ENCODE data around the gene LRFN4.
A peak's percentile ranks its signal among the peaks of the same experiment; 100 is the strongest.

The LRFN4 gene

DNA sequence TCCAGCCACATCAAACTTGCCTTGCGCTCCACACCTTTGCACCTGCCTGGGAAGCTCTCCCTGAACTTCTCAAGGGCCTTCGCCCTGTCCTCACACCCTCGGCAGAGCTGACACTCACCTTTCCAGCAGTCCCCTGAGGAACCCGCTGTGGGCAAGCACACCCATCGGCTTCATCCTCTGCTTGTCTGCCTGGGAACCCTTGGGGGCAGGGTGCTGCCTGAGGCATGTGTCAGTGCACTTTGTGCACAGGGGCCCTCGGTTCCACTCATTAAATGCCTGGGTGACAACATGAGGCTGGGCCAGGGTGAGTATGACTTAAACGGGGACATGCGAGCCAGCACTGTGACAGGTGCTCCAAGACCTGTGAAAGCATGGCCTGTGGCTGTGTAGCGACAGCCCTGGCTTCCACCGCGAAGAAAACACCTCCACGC, 2.6 kb upstream of the LRFN4 start:
- Histone ChIP-seq H3K36me3 (ENCODE audit: control insufficient read depth, low read depth, low read length) (no peaks in the 10 kb centered on the region), H3K4me1 (ENCODE audit: control insufficient read depth, low read depth, low read length) (peaks cover 5% of the 10 kb centered on the region), H3K4me3 (ENCODE audit: low read length) (no peak overlapping the region), H3K27me3 (ENCODE audit: control insufficient read depth, insufficient read depth, low read length) (no peaks in the 10 kb centered on the region), H3K27ac (ENCODE audit: low read length) (no peak overlapping the region), H3K9ac (ENCODE audit: low read length) (no peak overlapping the region), H3K9me3 (ENCODE audit: control insufficient read depth, low read depth, low read length) (no peaks in the 10 kb centered on the region)

- Histone ChIP-seq H3K4me1 (ENCODE audit: control insufficient read depth, low read depth, low read length) (peaks cover 5% of the 10 kb centered on the region), H3K36me3 (ENCODE audit: control insufficient read depth, low read depth, low read length) (no peaks in the 10 kb centered on the region), H3K27ac (ENCODE audit: low read length) (no peak overlapping the region), H3K9ac (ENCODE audit: low read length) (no peak overlapping the region), H3K4me3 (ENCODE audit: low read length) (no peak overlapping the region), H3K27me3 (ENCODE audit: control insufficient read depth, insufficient read depth, low read length) (no peaks in the 10 kb centered on the region), H3K9me3 (ENCODE audit: control insufficient read depth, low read depth, low read length) (no peaks in the 10 kb centered on the region)
These were observed 2.1 kb upstream of the LRFN4 start for GRCh38 chr11:66854729-66855211.

GRCh38 chr11:66855574-66856495, 1.0 kb upstream of the LRFN4 start:
- Histone ChIP-seq H3K27ac (ENCODE audit: low read length) (peak overlapping the region; percentile 2), H3K27me3 (ENCODE audit: control insufficient read depth, insufficient read depth, low read length) (no peaks in the 10 kb centered on the region), H3K4me1 (ENCODE audit: control insufficient read depth, low read depth, low read length) (peaks cover 5% of the 10 kb centered on the region), H3K9ac (ENCODE audit: low read length) (peak overlapping the region; percentile 65), H3K36me3 (ENCODE audit: control insufficient read depth, low read depth, low read length) (no peaks in the 10 kb centered on the region), H3K4me3 (ENCODE audit: low read length) (peak overlapping the region; percentile 66), H3K9me3 (ENCODE audit: control insufficient read depth, low read depth, low read length) (no peaks in the 10 kb centered on the region)

GRCh38 chr11:66857234-66857926, 516 bp downstream of the LRFN4 start:
- H3K4me1 ChIP-seq (ENCODE audit: control insufficient read depth, low read depth, low read length), result peaks cover 5% of the 10 kb centered on the region
- H3K27me3 ChIP-seq (ENCODE audit: control insufficient read depth, insufficient read depth, low read length), result no peaks in the 10 kb centered on the region
- peak overlapping the region; percentile 58 for H3K9ac ChIP-seq (ENCODE audit: low read length)
- H3K9me3 ChIP-seq (ENCODE audit: control insufficient read depth, low read depth, low read length), result no peaks in the 10 kb centered on the region
- H3K4me3 ChIP-seq (ENCODE audit: low read length), result peak overlapping the region; percentile 58
- no peak overlapping the region for H3K27ac ChIP-seq (ENCODE audit: low read length)
- H3K36me3 ChIP-seq (ENCODE audit: control insufficient read depth, low read depth, low read length), result no peaks in the 10 kb centered on the region

DNA sequence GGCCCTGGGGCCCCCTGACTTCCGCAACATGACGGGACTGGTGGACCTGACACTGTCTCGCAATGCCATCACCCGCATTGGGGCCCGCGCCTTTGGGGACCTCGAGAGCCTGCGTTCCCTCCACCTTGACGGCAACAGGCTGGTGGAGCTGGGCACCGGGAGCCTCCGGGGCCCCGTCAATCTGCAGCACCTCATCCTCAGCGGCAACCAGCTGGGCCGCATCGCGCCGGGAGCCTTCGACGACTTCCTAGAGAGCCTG, 992 bp downstream of the LRFN4 start:
- no peak overlapping the region for H3K27ac ChIP-seq (ENCODE audit: low read length)
- H3K27me3 ChIP-seq (ENCODE audit: control insufficient read depth, insufficient read depth, low read length), result no peaks in the 10 kb centered on the region
- peak overlapping the region; percentile 58 for H3K4me3 ChIP-seq (ENCODE audit: low read length)
- H3K9ac ChIP-seq (ENCODE audit: low read length), result no peak overlapping the region
- H3K4me1 ChIP-seq (ENCODE audit: control insufficient read depth, low read depth, low read length), result peaks cover 5% of the 10 kb centered on the region
- no peaks in the 10 kb centered on the region for H3K9me3 ChIP-seq (ENCODE audit: control insufficient read depth, low read depth, low read length)
- no peaks in the 10 kb centered on the region for H3K36me3 ChIP-seq (ENCODE audit: control insufficient read depth, low read depth, low read length)

GRCh38 chr11:66858186-66858938, 1.5 kb downstream of the LRFN4 start:
- Histone ChIP-seq H3K9me3 (ENCODE audit: control insufficient read depth, low read depth, low read length) (no peaks in the 10 kb centered on the region), H3K4me1 (ENCODE audit: control insufficient read depth, low read depth, low read length) (peaks cover 5% of the 10 kb centered on the region), H3K27ac (ENCODE audit: low read length) (no peak overlapping the region), H3K36me3 (ENCODE audit: control insufficient read depth, low read depth, low read length) (no peaks in the 10 kb centered on the region), H3K4me3 (ENCODE audit: low read length) (no peak overlapping the region), H3K27me3 (ENCODE audit: control insufficient read depth, insufficient read depth, low read length) (no peaks in the 10 kb centered on the region), H3K9ac (ENCODE audit: low read length) (no peak overlapping the region)

DNA sequence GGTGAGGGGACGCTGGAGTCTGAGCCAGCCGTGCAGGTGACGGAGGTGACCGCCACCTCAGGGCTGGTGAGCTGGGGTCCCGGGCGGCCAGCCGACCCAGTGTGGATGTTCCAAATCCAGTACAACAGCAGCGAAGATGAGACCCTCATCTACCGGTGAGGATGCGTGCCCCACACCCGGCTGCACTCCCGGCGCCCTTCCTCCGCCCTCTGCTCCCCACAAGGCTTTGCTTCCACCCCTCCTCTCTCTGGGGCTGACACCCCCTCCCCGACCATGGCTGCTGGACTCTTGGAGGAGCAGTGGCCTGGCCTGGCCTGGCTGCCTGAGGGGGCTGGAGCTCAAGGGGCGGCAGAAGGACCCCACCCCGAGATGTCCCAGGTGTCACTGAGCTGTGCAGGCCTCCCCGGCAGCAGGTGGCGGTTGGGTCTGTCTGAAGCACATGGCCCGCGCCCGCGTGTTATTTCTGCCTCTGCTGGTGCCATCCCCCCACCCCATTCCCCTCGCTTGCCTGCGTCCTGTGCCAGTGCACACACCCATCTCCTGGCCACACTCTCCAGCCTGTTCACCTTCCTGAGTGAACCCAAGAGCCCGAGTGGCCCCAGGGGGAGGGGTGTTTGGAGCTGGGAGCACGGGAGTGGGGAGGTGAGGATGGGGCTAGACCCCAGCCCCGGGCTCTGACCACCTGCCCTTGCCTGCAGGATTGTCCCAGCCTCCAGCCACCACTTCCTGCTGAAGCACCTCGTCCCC, 2.2 kb downstream of the LRFN4 start:
- Histone ChIP-seq H3K27ac (ENCODE audit: low read length) (no peak overlapping the region), H3K27me3 (ENCODE audit: control insufficient read depth, insufficient read depth, low read length) (no peaks in the 10 kb centered on the region), H3K9me3 (ENCODE audit: control insufficient read depth, low read depth, low read length) (no peaks in the 10 kb centered on the region), H3K9ac (ENCODE audit: low read length) (no peak overlapping the region), H3K4me3 (ENCODE audit: low read length) (no peak overlapping the region), H3K4me1 (ENCODE audit: control insufficient read depth, low read depth, low read length) (peaks cover 5% of the 10 kb centered on the region), H3K36me3 (ENCODE audit: control insufficient read depth, low read depth, low read length) (no peaks in the 10 kb centered on the region)

DNA sequence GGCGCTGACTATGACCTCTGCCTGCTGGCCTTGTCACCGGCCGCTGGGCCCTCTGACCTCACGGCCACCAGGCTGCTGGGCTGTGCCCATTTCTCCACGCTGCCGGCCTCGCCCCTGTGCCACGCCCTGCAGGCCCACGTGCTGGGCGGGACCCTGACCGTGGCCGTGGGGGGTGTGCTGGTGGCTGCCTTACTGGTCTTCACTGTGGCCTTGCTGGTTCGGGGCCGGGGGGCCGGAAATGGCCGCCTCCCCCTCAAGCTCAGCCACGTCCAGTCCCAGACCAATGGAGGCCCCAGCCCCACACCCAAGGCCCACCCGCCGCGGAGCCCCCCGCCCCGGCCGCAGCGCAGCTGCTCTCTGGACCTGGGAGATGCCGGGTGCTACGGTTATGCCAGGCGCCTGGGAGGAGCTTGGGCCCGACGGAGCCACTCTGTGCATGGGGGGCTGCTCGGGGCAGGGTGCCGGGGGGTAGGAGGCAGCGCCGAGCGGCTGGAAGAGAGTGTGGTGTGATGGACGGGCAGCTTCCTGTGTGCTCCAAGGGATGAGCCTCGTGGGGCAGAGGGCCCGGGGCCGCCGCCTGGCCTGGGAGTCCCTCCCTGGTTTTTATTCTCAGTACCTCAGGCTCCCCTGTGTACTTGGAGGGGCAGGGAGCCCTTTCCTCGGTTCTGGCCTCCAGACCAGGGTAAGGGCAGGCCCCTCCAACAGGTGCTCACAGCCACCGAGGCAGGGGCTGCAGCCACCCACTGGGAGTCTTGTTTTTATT, 3.0 kb downstream of the LRFN4 start:
- Histone ChIP-seq H3K36me3 (ENCODE audit: control insufficient read depth, low read depth, low read length) (no peaks in the 10 kb centered on the region), H3K9ac (ENCODE audit: low read length) (no peak overlapping the region), H3K27ac (ENCODE audit: low read length) (no peak overlapping the region), H3K9me3 (ENCODE audit: control insufficient read depth, low read depth, low read length) (no peaks in the 10 kb centered on the region), H3K4me1 (ENCODE audit: control insufficient read depth, low read depth, low read length) (peaks cover 5% of the 10 kb centered on the region), H3K27me3 (ENCODE audit: control insufficient read depth, insufficient read depth, low read length) (no peaks in the 10 kb centered on the region), H3K4me3 (ENCODE audit: low read length) (no peak overlapping the region)

DNA sequence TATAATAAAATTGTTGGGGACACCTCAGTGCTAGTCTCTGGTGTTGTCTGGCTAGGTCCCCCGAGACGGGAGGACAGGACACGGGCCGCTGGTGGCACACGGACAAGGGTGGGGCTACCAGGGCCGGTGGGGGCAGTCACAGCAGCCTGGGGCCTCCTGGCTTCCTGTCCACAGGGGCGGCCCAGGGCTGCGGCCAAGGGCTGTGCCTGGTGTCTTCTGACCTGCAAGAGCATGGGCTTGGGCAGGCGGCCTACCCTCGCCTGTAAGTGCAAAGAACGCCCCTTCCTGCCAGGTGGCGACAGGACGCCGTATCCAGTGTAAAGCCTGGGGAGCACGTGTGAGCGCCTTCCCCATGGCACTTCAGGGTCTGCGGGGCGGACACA, 3.6 kb downstream of the LRFN4 start:
- Histone ChIP-seq H3K4me3 (ENCODE audit: low read length) (no peak overlapping the region), H3K27me3 (ENCODE audit: control insufficient read depth, insufficient read depth, low read length) (no peaks in the 10 kb centered on the region), H3K4me1 (ENCODE audit: control insufficient read depth, low read depth, low read length) (peaks cover 4% of the 10 kb centered on the region), H3K27ac (ENCODE audit: low read length) (no peak overlapping the region), H3K9me3 (ENCODE audit: control insufficient read depth, low read depth, low read length) (no peaks in the 10 kb centered on the region), H3K36me3 (ENCODE audit: control insufficient read depth, low read depth, low read length) (no peaks in the 10 kb centered on the region), H3K9ac (ENCODE audit: low read length) (no peak overlapping the region)

- Histone ChIP-seq H3K27me3 (ENCODE audit: control insufficient read depth, insufficient read depth, low read length) (no peaks in the 10 kb centered on the region), H3K36me3 (ENCODE audit: control insufficient read depth, low read depth, low read length) (no peaks in the 10 kb centered on the region), H3K9ac (ENCODE audit: low read length) (no peak overlapping the region), H3K27ac (ENCODE audit: low read length) (no peak overlapping the region), H3K4me1 (ENCODE audit: control insufficient read depth, low read depth, low read length) (no peaks in the 10 kb centered on the region), H3K4me3 (ENCODE audit: low read length) (no peak overlapping the region), H3K9me3 (ENCODE audit: control insufficient read depth, low read depth, low read length) (no peaks in the 10 kb centered on the region)
These were observed 4.3 kb downstream of the LRFN4 start for GRCh38 chr11:66861038-66861773.

Data from iPS-18a (cell line).